Measurements from ENCODE around the gene PAXX.

Gene PAXX

DNA sequence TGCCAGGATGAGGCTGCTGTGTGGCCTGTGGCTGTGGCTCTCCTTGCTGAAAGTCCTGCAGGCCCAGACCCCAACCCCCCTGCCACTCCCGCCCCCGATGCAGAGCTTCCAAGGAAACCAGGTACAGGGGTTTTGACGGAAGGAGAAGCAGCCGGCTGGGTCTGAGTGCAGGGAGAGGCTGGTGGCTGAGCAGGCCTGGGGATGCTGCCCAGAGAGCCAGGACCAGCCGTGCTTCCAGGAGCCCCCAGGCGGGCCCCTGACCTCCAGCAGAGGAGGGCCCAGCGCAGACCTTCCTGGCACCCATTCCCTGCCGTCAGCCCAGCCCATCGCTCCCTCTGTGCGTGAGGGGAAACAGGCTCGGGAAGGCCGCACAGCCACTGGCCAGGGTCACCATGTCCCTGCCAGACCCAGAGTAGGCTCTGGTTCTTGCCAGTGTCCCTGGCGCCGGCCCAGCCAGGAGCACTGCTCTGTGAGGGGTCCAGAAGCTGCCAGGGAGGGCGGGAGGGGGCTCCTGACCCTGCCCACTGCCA is 39.8 kb upstream of the PAXX start:
- DNase-seq (ENCODE audit: low read depth in 1 of 2, low spot score in 1 of 2) = no peak
- Histone ChIP-seq H3K4me3 (replicated peaks; ENCODE audit: insufficient read depth, low read length) (no peak overlapping the region), H3K27ac (replicated peaks) (no peak overlapping the region), H3K27me3 (ENCODE audit: insufficient read depth, poor library complexity, severe bottlenecking) (no peaks in the 10 kb centered on the region)
- TF ChIP-seq GABPA (IDR thresholded peaks at IDR 0.05; ENCODE audit: low read depth) (no peak), POLR2AphosphoS5 (IDR thresholded peaks at IDR 0.05; ENCODE audit: low read depth) (no peak), SPI1 (IDR thresholded peaks at IDR 0.05; ENCODE audit: borderline replicate concordance, low read depth) (no peak)

DNA sequence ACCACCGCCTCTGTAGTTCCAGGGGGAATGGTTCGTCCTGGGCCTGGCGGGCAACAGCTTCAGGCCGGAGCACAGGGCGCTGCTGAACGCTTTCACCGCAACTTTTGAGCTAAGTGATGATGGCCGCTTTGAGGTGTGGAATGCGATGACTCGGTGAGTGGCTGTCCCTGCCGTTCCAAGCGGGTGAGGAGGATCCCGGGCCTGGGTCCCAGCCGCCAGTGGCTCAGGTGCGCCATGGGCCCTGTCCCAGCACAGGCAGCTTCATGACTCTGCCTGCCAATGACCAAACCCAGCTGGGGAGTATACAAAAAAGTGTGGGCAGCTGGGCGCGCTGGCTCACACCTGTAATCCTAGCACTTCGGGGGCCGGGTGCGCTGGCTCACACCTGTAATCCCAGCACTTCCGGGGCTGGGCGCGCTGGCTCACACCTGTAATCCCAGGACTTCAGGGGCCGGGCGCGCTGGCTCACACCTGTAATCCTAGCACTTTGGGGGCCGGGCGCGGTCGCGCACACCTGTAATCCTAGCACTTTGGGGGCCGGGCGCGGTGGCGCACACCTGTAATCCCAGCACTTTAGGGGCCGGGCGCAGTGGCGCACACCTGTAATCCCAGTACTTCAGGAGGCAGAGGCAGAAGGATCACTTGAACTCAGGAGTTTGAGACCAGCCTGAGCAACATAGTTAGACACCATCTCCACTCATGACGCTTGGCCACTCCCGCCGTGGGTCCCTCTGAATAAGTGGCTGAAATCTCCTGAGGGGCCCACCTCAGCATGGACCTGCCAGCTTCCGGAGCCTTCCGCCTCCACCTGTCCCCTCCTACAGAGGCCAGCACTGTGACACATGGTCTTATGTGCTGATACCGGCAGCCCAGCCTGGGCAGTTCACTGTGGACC is 39.1 kb upstream of the PAXX start:
- no peak overlapping the region for H3K27ac ChIP-seq (replicated peaks)
- no peak for DNase-seq (ENCODE audit: low read depth in 1 of 2, low spot score in 1 of 2)
- TF ChIP-seq GABPA (IDR thresholded peaks at IDR 0.05; ENCODE audit: low read depth) (no peak), POLR2AphosphoS5 (IDR thresholded peaks at IDR 0.05; ENCODE audit: low read depth) (no peak), SPI1 (IDR thresholded peaks at IDR 0.05; ENCODE audit: borderline replicate concordance, low read depth) (no peak)
- TF ChIP-seq, protein P1, sequence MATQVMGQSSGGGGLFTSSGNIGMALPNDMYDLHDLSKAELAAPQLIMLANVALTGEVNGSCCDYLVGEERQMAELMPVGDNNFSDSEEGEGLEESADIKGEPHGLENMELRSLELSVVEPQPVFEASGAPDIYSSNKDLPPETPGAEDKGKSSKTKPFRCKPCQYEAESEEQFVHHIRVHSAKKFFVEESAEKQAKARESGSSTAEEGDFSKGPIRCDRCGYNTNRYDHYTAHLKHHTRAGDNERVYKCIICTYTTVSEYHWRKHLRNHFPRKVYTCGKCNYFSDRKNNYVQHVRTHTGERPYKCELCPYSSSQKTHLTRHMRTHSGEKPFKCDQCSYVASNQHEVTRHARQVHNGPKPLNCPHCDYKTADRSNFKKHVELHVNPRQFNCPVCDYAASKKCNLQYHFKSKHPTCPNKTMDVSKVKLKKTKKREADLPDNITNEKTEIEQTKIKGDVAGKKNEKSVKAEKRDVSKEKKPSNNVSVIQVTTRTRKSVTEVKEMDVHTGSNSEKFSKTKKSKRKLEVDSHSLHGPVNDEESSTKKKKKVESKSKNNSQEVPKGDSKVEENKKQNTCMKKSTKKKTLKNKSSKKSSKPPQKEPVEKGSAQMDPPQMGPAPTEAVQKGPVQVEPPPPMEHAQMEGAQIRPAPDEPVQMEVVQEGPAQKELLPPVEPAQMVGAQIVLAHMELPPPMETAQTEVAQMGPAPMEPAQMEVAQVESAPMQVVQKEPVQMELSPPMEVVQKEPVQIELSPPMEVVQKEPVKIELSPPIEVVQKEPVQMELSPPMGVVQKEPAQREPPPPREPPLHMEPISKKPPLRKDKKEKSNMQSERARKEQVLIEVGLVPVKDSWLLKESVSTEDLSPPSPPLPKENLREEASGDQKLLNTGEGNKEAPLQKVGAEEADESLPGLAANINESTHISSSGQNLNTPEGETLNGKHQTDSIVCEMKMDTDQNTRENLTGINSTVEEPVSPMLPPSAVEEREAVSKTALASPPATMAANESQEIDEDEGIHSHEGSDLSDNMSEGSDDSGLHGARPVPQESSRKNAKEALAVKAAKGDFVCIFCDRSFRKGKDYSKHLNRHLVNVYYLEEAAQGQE (IDR thresholded peaks at IDR 0.05; ENCODE audit: insufficient replicate concordance, low read depth) = no peak
- TF ChIP-seq, protein P2, sequence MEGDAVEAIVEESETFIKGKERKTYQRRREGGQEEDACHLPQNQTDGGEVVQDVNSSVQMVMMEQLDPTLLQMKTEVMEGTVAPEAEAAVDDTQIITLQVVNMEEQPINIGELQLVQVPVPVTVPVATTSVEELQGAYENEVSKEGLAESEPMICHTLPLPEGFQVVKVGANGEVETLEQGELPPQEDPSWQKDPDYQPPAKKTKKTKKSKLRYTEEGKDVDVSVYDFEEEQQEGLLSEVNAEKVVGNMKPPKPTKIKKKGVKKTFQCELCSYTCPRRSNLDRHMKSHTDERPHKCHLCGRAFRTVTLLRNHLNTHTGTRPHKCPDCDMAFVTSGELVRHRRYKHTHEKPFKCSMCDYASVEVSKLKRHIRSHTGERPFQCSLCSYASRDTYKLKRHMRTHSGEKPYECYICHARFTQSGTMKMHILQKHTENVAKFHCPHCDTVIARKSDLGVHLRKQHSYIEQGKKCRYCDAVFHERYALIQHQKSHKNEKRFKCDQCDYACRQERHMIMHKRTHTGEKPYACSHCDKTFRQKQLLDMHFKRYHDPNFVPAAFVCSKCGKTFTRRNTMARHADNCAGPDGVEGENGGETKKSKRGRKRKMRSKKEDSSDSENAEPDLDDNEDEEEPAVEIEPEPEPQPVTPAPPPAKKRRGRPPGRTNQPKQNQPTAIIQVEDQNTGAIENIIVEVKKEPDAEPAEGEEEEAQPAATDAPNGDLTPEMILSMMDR (IDR thresholded peaks at IDR 0.05; ENCODE audit: insufficient read depth, low read length) = no peak
- H3K27me3 ChIP-seq (ENCODE audit: insufficient read depth, poor library complexity, severe bottlenecking) = no peaks in the 10 kb centered on the region
- no peak overlapping the region for H3K4me3 ChIP-seq (replicated peaks; ENCODE audit: insufficient read depth, low read length)

DNA sequence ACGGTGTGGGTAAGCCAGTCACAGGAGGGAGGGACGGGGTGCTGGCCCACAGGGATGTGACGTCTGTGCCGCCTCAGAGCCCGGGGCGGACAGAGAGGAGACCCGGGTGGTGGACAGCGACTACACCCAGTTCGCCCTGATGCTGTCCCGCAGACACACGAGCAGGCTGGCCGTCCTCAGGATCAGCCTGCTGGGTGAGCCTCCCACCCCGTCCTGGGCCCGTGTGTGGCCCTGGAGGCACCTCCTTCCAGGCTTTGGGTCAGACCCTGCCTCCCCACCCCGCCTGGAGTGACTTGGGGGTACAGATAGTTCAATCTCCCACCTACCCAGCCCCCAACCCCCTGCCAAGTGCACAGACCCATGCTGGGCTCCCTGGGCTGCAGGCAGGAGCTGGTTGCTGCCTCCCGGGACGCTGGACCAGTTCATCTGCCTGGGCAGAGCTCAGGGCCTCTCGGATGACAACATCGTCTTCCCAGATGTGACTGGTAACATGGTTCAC is 38.4 kb upstream of the PAXX start:
- H3K4me3 ChIP-seq (replicated peaks; ENCODE audit: insufficient read depth, low read length) = no peak overlapping the region
- H3K27ac ChIP-seq (replicated peaks) = no peak overlapping the region
- H3K27me3 ChIP-seq (ENCODE audit: insufficient read depth, poor library complexity, severe bottlenecking) = no peaks in the 10 kb centered on the region
- TF ChIP-seq SPI1 (IDR thresholded peaks at IDR 0.05; ENCODE audit: borderline replicate concordance, low read depth) (no peak), GABPA (IDR thresholded peaks at IDR 0.05; ENCODE audit: low read depth) (no peak), POLR2AphosphoS5 (IDR thresholded peaks at IDR 0.05; ENCODE audit: low read depth) (no peak)
- TF ChIP-seq, protein P2 (IDR thresholded peaks at IDR 0.05; ENCODE audit: insufficient read depth, low read length) = no peak
- TF ChIP-seq, protein P1 (IDR thresholded peaks at IDR 0.05; ENCODE audit: insufficient replicate concordance, low read depth) = no peak
- no peak for DNase-seq (ENCODE audit: low read depth in 1 of 2, low spot score in 1 of 2)

Data from HL-60 (cell line).